Astrocyte of the spinal cord (primary cell): ENCODE data around the gene ZFPM1.

Experiments used
- DNase-seq: peaks from one replicate; pipeline ENCODE4 v3.0.0; 2011; ENCODE audit warnings: low read depth, low spot score
- H3K4me3 ChIP-seq: 2 replicates; pipeline ENCODE4 v1.5.1; 2011; ENCODE audit warnings: low read depth, mild to moderate bottlenecking, low read length, moderate library complexity
- CTCF ChIP-seq: IDR thresholded peaks from 2 replicates; pipeline ENCODE4 v1.5.1; 2012; ENCODE audit warnings: low read depth, mild to moderate bottlenecking, low read length, inconsistent platforms
- in situ Hi-C: cut with HindIII; loops from 2 replicates; pipeline ENCODE4 v1.10.0; 2017; ENCODE audit warnings: low sequenced_read_pairs

ZFPM1 gene

GRCh38 chr16:88413231-88413630 is 39.8 kb upstream of the ZFPM1 start:
- no peak for DNase-seq
- in situ Hi-C loops: no loop called here
- H3K4me3 ChIP-seq: no peak overlapping the region
- no peak for TF ChIP-seq CTCF

GRCh38 chr16:88413631-88414030 is 39.4 kb upstream of the ZFPM1 start:
- no peak overlapping the region for H3K4me3 ChIP-seq
- in situ Hi-C loops: no loop called here
- TF ChIP-seq CTCF: no peak
- no peak for DNase-seq

GRCh38 chr16:88414521-88415380 is 38.3 kb upstream of the ZFPM1 start:
- no peak for DNase-seq
- in situ Hi-C loops: no loop called here
- H3K4me3 ChIP-seq: no peak overlapping the region

GRCh38 chr16:88415381-88415705 is 37.7 kb upstream of the ZFPM1 start:
- TF ChIP-seq CTCF: no peak
- in situ Hi-C loops: no loop called here
- DNase-seq: no peak
- no peak overlapping the region for H3K4me3 ChIP-seq

More at GRCh38 chr16:88414521-88415380, 38.3 kb upstream of the ZFPM1 start:
- TF ChIP-seq CTCF: no peak

GRCh38 chr16:88415713-88416323 is 37.3 kb upstream of the ZFPM1 start:
- no peak for TF ChIP-seq CTCF
- DNase-seq: no peak
- in situ Hi-C loops: no loop called here
- no peak overlapping the region for H3K4me3 ChIP-seq

GRCh38 chr16:88416686-88417085 is 36.4 kb upstream of the ZFPM1 start:
- no peak overlapping the region for H3K4me3 ChIP-seq
- no peak for TF ChIP-seq CTCF
- DNase-seq: no peak
- in situ Hi-C loops: no loop called here
